Activated naive CD8-positive, alpha-beta T cell treated with anti-CD3 and anti-CD28 coated beads, Interleukin-2, amount 50 U/mL, for 24 hours (primary cell): ENCODE data around the gene CAMTA1.
"Not testable (repeated sequence)": the region's sequence is repeated elsewhere in the genome, so short reads cannot be mapped to it uniquely, and the experiment has no call there.

ENCODE experiments used
- ATAC-seq: fragments of 150-1000 bp; cut with Tn5 transposase; one replicate; pipeline ENCODE4 v1.10.0; 2021
- DNase-seq: peaks from one replicate; pipeline ENCODE4 v3.0.0; 2021
- H3K27ac Mint-ChIP-seq: one replicate; pipeline ENCODE4 v1.8.0; 2021; ENCODE audit warnings: mild to moderate bottlenecking, mixed read lengths
- H3K27me3 Mint-ChIP-seq: one replicate; pipeline ENCODE4 v1.8.0; 2021; ENCODE audit warnings: mixed read lengths
- H3K36me3 Mint-ChIP-seq: one replicate; pipeline ENCODE4 v1.8.0; 2021; ENCODE audit warnings: low read depth, mixed read lengths
- H3K4me1 Mint-ChIP-seq: one replicate; pipeline ENCODE4 v1.8.0; 2021; ENCODE audit warnings: mixed read lengths
- H3K4me3 Mint-ChIP-seq: one replicate; pipeline ENCODE4 v1.8.0; 2021; ENCODE audit warnings: mild to moderate bottlenecking, moderate library complexity, mixed read lengths
- H3K9me3 Mint-ChIP-seq: one replicate; pipeline ENCODE4 v1.8.0; 2021; ENCODE audit warnings: mixed read lengths

The CAMTA1 gene

DNA sequence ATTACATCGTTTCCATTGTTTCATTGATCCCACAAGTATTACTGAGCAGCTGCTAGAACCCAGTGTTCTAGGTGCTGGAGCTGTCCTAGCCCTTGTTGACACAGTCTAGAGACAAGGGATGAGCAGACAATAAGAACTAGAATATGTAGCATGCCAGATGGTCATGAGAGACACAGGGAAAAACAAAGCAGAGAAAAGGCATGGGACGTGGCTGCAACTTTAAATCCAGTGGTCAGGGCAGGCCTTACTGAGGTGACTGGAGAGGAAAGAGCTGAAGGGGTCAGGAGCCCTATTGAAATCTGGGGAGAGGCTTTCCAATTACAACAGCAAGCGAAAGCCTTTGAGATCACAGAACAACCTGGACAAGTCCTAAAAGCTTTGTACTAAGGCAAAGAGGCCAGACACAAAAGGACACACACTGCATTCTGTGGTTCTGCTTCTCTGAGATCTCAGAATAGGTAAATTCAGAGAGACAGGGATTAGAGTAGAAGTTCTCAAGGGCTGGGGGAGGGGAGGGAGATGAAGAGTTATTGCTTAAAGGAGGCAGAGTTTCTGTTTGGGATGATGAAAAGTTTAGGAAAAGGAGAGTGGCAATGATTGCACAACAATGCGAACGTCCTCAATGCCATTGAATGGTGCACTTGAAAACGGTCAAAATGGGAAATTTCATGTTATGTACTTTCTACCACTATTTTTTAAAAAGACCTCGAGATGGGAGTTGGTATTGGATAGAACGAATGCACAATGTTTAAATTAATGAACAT, 518.5 kb downstream of the CAMTA1 start:
- ATAC-seq = no peak
- Mint-ChIP-seq H3K36me3 (no peaks in the 10 kb centered on the region), H3K27me3 (peaks cover 17% of the 10 kb centered on the region), H3K4me1 (no peaks in the 10 kb centered on the region), H3K4me3 (no peak overlapping the region), H3K27ac (no peak overlapping the region), H3K9me3 (peaks cover 26% of the 10 kb centered on the region)
- no peak for DNase-seq

DNA sequence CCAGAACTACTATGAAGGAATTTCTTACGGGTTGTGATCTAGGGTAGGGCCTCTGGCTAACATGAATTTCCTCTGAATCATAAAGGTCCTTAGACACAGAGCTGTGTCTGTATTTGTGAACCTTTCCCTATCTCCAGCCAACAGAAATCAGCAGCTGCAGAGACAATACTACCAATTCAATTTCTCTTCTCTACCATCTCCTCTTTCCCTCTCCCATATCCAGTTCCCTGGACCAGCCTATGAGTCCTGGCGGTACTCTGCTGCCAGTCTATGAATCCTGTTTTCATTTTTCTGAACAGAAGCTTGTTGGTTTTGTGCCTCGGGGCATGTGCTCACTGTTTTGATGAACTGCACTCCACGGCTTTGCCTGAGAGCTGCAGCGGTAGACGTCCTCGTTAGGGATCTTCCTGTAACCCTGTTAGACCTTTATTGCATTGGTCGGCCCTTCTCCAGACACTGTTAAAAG, 527.9 kb downstream of the CAMTA1 start:
- Mint-ChIP-seq H3K36me3 (no peaks in the 10 kb centered on the region), H3K27ac (no peak overlapping the region), H3K27me3 (peaks cover 12% of the 10 kb centered on the region), H3K4me1 (no peaks in the 10 kb centered on the region), H3K9me3 (peaks cover 16% of the 10 kb centered on the region), H3K4me3 (no peak overlapping the region)
- DNase-seq (no peak), ATAC-seq (no peak)

- Mint-ChIP-seq H3K27me3 (peaks cover 12% of the 10 kb centered on the region), H3K36me3 (no peaks in the 10 kb centered on the region), H3K27ac (no peak overlapping the region), H3K4me3 (no peak overlapping the region), H3K9me3 (peaks cover 9% of the 10 kb centered on the region), H3K4me1 (no peaks in the 10 kb centered on the region)
- no peak for DNase-seq
- no peak for ATAC-seq
These were observed 528.6 kb downstream of the CAMTA1 start for GRCh38 chr1:7313826-7314225.

DNA sequence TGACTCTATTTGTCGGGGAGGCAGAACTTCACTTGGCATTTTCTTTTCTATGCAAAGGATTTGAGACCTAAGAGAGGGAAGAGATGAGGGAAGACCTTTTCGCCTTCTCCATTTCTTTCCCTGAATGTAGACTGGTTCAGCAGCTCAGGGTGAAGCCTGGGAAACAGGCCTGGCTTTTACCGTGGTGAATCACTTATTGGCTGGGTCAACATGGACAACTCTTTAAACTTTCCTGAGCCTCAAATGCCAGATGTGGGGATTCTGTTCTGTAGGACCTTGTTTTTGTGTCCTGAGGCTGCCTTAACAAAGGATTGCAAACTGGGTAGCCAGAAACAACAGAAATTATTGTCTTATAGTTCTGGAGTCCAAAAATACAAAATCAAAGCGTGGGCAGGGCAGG, 530.1 kb downstream of the CAMTA1 start:
- no peak for ATAC-seq
- peaks cover 15% of the 10 kb centered on the region for H3K27me3 Mint-ChIP-seq
- H3K4me3 Mint-ChIP-seq = no peak overlapping the region
- DNase-seq = no peak
- H3K36me3 Mint-ChIP-seq = no peaks in the 10 kb centered on the region
- peaks cover 6% of the 10 kb centered on the region for H3K9me3 Mint-ChIP-seq
- no peaks in the 10 kb centered on the region for H3K4me1 Mint-ChIP-seq
- H3K27ac Mint-ChIP-seq = no peak overlapping the region

DNA sequence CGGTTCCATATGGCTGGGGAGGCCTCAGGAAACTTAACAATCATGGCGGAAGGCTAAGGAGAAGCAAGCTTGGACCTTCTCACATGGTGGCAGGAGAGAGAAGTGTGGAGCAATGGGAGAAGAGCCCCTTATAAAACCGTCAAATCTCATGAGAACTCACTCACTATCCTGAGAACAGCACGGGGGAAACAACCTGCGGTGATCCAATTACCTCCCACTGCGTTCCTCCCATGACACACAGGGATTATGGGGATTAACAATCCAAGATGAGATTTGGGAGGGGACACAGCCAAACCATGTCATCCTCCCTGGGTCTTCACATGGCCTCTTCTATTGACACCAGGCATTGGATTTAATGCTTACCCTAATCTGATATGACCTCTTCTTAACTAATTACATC, 530.7 kb downstream of the CAMTA1 start:
- Mint-ChIP-seq H3K36me3 (no peaks in the 10 kb centered on the region), H3K27me3 (peaks cover 15% of the 10 kb centered on the region), H3K9me3 (peaks cover 6% of the 10 kb centered on the region), H3K4me1 (no peaks in the 10 kb centered on the region), H3K4me3 (no peak overlapping the region), H3K27ac (no peak overlapping the region)
- no peak for ATAC-seq
- DNase-seq = no peak

DNA sequence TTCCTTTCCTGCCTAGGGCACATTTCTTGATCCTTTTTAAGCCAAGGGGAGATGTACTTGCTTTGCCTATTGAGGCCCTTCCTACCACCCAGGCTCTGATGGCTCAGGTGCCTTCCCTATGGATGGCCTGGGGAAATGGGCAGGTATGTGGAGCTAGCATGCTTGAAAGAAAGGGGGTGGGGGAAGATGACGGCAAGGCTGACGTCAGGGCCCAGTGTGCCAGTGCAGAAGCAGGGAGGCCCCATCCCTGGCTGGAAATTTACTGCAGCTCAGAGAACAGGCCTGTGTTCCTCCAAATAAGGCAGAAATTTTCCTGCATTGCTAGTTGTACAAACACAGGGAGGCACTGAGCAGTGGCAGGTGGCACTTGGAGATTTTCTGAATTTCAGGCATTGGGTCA, 532.6 kb downstream of the CAMTA1 start:
- no peak overlapping the region for H3K27ac Mint-ChIP-seq
- H3K9me3 Mint-ChIP-seq = no peaks in the 10 kb centered on the region
- peaks cover 10% of the 10 kb centered on the region for H3K27me3 Mint-ChIP-seq
- no peaks in the 10 kb centered on the region for H3K36me3 Mint-ChIP-seq
- DNase-seq (no peak), ATAC-seq (no peak)
- no peaks in the 10 kb centered on the region for H3K4me1 Mint-ChIP-seq
- no peak overlapping the region for H3K4me3 Mint-ChIP-seq

DNA sequence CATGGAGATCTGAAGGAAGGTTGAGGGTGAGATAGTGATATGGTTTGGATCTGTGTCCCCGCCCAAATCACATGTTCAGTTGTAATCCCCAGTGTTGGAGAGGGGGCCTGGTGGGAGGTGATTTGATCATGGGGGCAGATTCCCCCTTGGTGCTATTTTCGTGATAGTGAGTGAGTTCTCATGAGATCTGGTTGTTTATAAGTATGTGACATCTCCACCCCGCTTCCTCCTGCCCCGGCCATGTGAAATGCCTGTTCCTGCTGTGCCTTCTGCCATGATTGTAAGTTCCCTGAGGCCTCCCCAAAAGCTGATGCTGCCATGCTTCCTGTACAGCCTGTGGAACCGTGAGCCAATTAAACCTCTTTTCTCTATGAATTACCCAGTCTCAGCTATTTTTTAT, 533.9 kb downstream of the CAMTA1 start:
- Mint-ChIP-seq H3K36me3 (no peaks in the 10 kb centered on the region), H3K4me1 (no peaks in the 10 kb centered on the region), H3K27me3 (peaks cover 13% of the 10 kb centered on the region), H3K9me3 (peaks cover 6% of the 10 kb centered on the region), H3K4me3 (no peak overlapping the region), H3K27ac (no peak overlapping the region)
- DNase-seq = no peak
- no peak for ATAC-seq

DNA sequence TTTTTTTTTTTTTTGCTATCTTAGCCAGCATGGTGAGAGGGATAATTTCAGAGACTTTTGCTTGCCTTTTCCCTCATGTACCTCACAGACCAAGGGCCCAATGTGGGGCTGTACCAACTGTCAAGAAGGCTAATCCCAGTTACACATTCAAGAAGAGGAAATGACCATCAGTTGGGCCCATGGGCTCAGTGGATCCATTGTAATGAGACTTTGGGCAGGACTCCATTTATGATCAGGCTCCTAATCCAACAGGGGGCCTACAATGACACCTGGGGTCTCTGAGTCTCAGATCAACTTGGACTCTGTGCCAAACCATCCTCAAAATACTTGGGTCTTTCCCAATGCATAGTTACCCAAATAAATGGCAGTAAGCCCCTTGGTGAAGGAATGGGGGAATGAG, 535.4 kb downstream of the CAMTA1 start:
- no peak overlapping the region for H3K27ac Mint-ChIP-seq
- no peaks in the 10 kb centered on the region for H3K36me3 Mint-ChIP-seq
- no peak for ATAC-seq
- H3K9me3 Mint-ChIP-seq = peaks cover 10% of the 10 kb centered on the region
- no peak for DNase-seq
- no peaks in the 10 kb centered on the region for H3K4me1 Mint-ChIP-seq
- no peak overlapping the region for H3K4me3 Mint-ChIP-seq
- H3K27me3 Mint-ChIP-seq = peaks cover 18% of the 10 kb centered on the region

- Mint-ChIP-seq H3K27me3 (peaks cover 19% of the 10 kb centered on the region), H3K4me3 (no peak overlapping the region), H3K36me3 (no peaks in the 10 kb centered on the region), H3K4me1 (no peaks in the 10 kb centered on the region), H3K9me3 (peaks cover 15% of the 10 kb centered on the region), H3K27ac (no peak overlapping the region)
- DNase-seq (no peak), ATAC-seq (no peak)
These were observed 537.1 kb downstream of the CAMTA1 start for GRCh38 chr1:7322283-7322785.

DNA sequence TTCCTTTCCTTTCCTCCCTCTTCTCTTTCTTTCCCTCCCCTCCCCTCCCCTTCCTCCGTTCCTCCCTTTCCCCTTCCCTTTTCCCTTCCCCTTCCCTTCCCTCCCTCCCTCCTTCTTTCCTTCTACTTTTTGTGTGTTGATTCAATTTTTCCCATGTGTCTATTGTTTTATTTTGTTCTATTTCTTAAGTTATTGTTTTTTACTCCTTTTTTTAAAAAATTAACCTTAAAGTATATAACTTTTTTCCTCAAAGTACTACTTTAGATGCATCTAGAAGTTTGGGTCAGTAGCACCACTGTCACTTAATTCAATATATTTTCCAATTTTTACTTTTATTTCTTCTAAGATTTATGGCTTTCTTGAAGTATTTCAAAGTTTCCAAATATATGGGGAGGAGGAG, 537.7 kb downstream of the CAMTA1 start:
- H3K4me1 Mint-ChIP-seq = no peaks in the 10 kb centered on the region
- H3K27ac Mint-ChIP-seq = no peak overlapping the region
- no peak for DNase-seq
- H3K27me3 Mint-ChIP-seq = peaks cover 19% of the 10 kb centered on the region
- H3K4me3 Mint-ChIP-seq = no peak overlapping the region
- no peak for ATAC-seq
- H3K9me3 Mint-ChIP-seq = peaks cover 17% of the 10 kb centered on the region
- no peaks in the 10 kb centered on the region for H3K36me3 Mint-ChIP-seq

DNA sequence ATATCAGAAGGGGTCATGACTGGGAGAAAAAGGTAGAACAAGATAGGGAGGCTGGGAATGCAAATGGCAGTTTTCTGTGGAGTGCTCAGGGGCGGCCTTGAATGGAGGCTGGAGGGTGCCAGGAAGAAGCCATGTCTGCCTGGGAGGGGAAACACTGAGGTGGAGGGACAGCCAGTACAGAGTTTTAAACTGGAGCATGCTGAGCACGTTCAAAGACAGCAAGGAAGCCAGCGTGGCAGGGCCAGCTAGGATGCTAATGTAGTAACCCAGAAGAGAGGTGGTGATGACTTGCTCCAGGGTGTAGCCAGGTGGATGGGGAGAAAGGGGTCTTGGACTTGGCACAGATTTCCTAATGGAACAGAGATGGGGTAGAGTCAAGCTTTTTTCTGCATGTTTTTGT, 540.0 kb downstream of the CAMTA1 start:
- no peak for DNase-seq
- no peaks in the 10 kb centered on the region for H3K4me1 Mint-ChIP-seq
- no peak overlapping the region for H3K27ac Mint-ChIP-seq
- peaks cover 21% of the 10 kb centered on the region for H3K9me3 Mint-ChIP-seq
- no peak overlapping the region for H3K4me3 Mint-ChIP-seq
- no peak for ATAC-seq
- peaks cover 17% of the 10 kb centered on the region for H3K27me3 Mint-ChIP-seq
- H3K36me3 Mint-ChIP-seq = no peaks in the 10 kb centered on the region

DNA sequence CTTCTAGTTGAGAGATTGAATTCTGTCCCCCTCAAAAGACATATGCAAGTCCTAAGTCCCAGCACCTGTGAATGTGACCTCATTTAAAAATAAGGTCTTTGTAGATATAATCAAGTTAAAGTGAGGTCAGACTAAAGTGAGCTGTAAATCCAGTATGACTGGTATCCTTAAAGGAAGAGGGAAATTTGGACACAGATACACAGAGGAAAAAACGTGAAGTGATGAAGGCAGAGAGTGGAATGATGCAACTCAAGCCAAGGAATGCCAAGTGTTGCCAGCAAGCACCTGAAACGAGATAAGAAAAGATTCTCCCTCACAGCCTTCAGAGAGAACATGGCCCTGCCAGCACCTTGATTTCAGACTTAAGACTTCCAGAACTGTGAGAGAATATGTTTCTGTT, 541.1 kb downstream of the CAMTA1 start:
- ATAC-seq (no peak), DNase-seq (no peak)
- H3K4me1 Mint-ChIP-seq = no peaks in the 10 kb centered on the region
- H3K27me3 Mint-ChIP-seq = peaks cover 17% of the 10 kb centered on the region
- H3K27ac Mint-ChIP-seq = no peak overlapping the region
- H3K4me3 Mint-ChIP-seq = no peak overlapping the region
- H3K36me3 Mint-ChIP-seq = no peaks in the 10 kb centered on the region
- peaks cover 21% of the 10 kb centered on the region for H3K9me3 Mint-ChIP-seq

DNA sequence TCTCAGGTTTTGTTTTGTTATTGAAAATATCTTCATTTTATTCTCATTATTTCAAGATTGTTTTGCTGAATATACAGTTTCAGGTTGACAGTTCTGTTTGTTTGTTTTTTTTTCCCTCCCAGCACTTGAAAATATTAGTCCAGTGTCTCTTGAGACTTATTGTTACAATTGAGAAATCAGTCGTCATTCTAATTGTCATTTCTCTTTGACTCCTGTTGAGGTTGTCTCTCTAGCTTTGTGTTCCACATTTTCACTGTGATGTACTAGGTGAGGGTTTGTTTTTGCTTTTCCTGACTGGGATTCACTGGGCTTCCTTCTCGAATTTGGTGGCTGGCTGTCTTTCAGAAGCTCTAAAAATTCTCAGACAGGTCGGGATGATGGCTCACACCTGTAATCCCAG, 542.6 kb downstream of the CAMTA1 start:
- H3K27me3 Mint-ChIP-seq = peaks cover 17% of the 10 kb centered on the region
- ATAC-seq (no peak), DNase-seq (no peak)
- H3K27ac Mint-ChIP-seq = no peak overlapping the region
- H3K4me1 Mint-ChIP-seq = no peaks in the 10 kb centered on the region
- peaks cover 21% of the 10 kb centered on the region for H3K9me3 Mint-ChIP-seq
- no peaks in the 10 kb centered on the region for H3K36me3 Mint-ChIP-seq
- H3K4me3 Mint-ChIP-seq = no peak overlapping the region

DNA sequence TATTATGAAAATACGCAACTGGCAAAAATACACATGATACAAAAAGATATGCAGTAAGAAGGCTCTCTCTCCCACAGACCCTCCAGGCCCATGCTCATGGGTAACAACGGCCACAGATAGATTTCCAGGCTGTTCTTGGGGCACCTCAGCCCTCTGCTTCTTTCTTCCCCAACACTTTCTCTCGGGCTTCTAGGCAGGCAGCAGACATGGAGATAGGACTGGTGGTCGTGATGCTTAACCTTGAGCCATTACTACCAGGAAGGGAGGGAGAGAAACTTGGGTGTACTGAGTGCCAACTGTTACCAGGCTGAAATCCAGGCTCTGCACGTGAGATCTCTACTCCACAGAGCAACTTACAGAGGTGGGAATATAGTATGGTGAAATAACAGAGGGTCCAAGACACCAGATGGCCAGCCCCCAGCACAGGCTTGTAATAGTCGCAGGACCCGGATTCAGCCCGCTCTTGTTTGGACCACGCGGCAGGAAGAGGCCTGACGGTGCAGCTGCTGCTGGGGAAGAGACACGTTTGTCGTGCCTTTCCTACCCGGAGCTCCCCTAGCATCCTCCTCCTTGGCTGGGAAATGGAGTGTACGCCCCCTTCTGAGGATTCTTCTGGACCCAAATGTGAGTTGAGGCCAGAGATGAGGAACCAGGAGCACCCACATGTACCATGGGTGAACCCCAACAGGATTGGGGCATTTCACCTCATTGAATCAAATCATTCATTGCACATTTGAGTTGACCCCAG, 544.8 kb downstream of the CAMTA1 start:
- H3K4me1 Mint-ChIP-seq = no peaks in the 10 kb centered on the region
- H3K27me3 Mint-ChIP-seq = peaks cover 9% of the 10 kb centered on the region
- ATAC-seq = no peak

GRCh38 chr1:7330726-7331125, 545.5 kb downstream of the CAMTA1 start:
- not testable (repeated sequence) for ATAC-seq, DNase-seq, H3K4me3 Mint-ChIP-seq, H3K27ac Mint-ChIP-seq, H3K4me1 Mint-ChIP-seq, H3K36me3 Mint-ChIP-seq, H3K27me3 Mint-ChIP-seq
- H3K9me3 Mint-ChIP-seq = peaks cover 12% of the 10 kb centered on the region

More for the DNA sequence above, 544.8 kb downstream of the CAMTA1 start:
- H3K36me3 Mint-ChIP-seq = no peaks in the 10 kb centered on the region
- DNase-seq = no peak
- H3K27ac Mint-ChIP-seq = no peak overlapping the region
- H3K9me3 Mint-ChIP-seq = peaks cover 15% of the 10 kb centered on the region
- no peak overlapping the region for H3K4me3 Mint-ChIP-seq
